Caco-2 (cell line): ENCODE data around the gene LUC7L. TPM values are rescaled to one million over a fixed set of nuclear protein-coding genes. Genes with fewer than 3 reads are reported as not detected.
"Not testable (repeated sequence)": the region's sequence is repeated elsewhere in the genome, so short reads cannot be mapped to it uniquely, and the experiment has no call there.

ENCODE experiments used
- BruUV-seq: library from RNA; stranded (reverse); fragments of 400-500 nt; replicated peaks from 2 replicates; lab custom pipeline; 2021; lab: Mats Ljungman, UMichigan
- CTCF ChIA-PET: fragments of 300-600 bp; sonication (Branson Sonifier 250); formaldehyde crosslinking; loops from one replicate; lab custom pipeline; 2022; ENCODE audit warnings: antibody characterized with exemption; lab: Charles Lee
- POLR2A ChIA-PET: fragments of 300-600 bp; sonication (Branson Sonifier 250); formaldehyde crosslinking; loops from one replicate; lab custom pipeline; 2022; ENCODE audit warnings: antibody characterized with exemption; lab: Charles Lee
- DNase-seq, 2 experiments: peaks; one replicate each; pipeline versions ENCODE4 v3.0.0 to v3.0.0-alpha.2; 2020 to 2022
- H3K27me3 ChIP-seq: replicated peaks from 2 replicates; pipeline ENCODE4 v1.6.0; 2011; ENCODE audit warnings: low read length; ENCODE audit not compliant: control insufficient read depth, insufficient read depth
- H3K36me3 ChIP-seq: 2 replicates; pipeline ENCODE4 v1.5.1; 2011; ENCODE audit warnings: low read length; ENCODE audit not compliant: control insufficient read depth, insufficient read depth
- H3K4me1 ChIP-seq: fragments of 250-450 bp; sonication (Bioruptor Pico); 2 replicates; pipeline ENCODE4 v1.5.1; 2020; ENCODE audit warnings: mild to moderate bottlenecking
- H3K4me3 ChIP-seq: 2 replicates; pipeline ENCODE4 v1.5.1; 2011; ENCODE audit warnings: low read depth, mild to moderate bottlenecking, control low read depth, low read length
- H3K9me3 ChIP-seq: fragments of 250-450 bp; sonication (Bioruptor Pico); 2 replicates; pipeline ENCODE4 v1.5.1; 2020; ENCODE audit warnings: mild to moderate bottlenecking, moderate library complexity
- H3K27ac Mint-ChIP-seq: one replicate; pipeline ENCODE4 v1.8.0; 2022; ENCODE audit warnings: mixed read lengths; ENCODE audit not compliant: unreplicated experiment
- H3K27me3 Mint-ChIP-seq: one replicate; pipeline ENCODE4 v1.8.0; 2022; ENCODE audit warnings: mixed read lengths; ENCODE audit not compliant: insufficient read depth, unreplicated experiment
- H3K36me3 Mint-ChIP-seq: one replicate; pipeline ENCODE4 v1.8.0; 2022; ENCODE audit warnings: mild to moderate bottlenecking, mixed read lengths; ENCODE audit not compliant: insufficient read depth, unreplicated experiment
- H3K4me1 Mint-ChIP-seq: one replicate; pipeline ENCODE4 v1.8.0; 2022; ENCODE audit warnings: low read depth, mixed read lengths; ENCODE audit not compliant: unreplicated experiment
- H3K4me3 Mint-ChIP-seq: one replicate; pipeline ENCODE4 v1.8.0; 2022; ENCODE audit warnings: mild to moderate bottlenecking, moderate library complexity, mixed read lengths; ENCODE audit not compliant: unreplicated experiment
- H3K9me3 Mint-ChIP-seq: one replicate; pipeline ENCODE4 v1.8.0; 2022; ENCODE audit warnings: mixed read lengths; ENCODE audit not compliant: unreplicated experiment
- CTCF ChIP-seq, 2 experiments: fragments of 200-600 bp in 1 of 2; IDR thresholded peaks; 1 replicate in 1 of 2; 2 replicates in 1 of 2; pipeline versions ENCODE4 v1.5.1 to v1.8.0; 2011 to 2022; ENCODE audit warnings: antibody characterized with exemption in 1 of 2, control low read depth in 1 of 2, inconsistent platforms in 1 of 2, low read depth in 1 of 2, low read length in 1 of 2, mild to moderate bottlenecking in 1 of 2, moderate library complexity in 1 of 2; ENCODE audit not compliant: insufficient read depth in 1 of 2, severe bottlenecking in 1 of 2, unreplicated experiment in 1 of 2
- intact Hi-C: fragments of 100-400 bp; cut with micrococcal nuclease; formaldehyde crosslinking; loops from one replicate; pipeline ENCODE4 v1.10.0; 2022; ENCODE audit not compliant: unreplicated experiment
- total RNA-seq: library from RNA; stranded (reverse); gene quantifications from 2 replicates; pipeline ENCODE4 v1.2.3, GENCODE V29; 2022

Gene LUC7L
- total RNA-seq, 1 experiment from 2014 or later, result 80.7 TPM

GRCh38 chr16:268141-269053 is 39.1 kb upstream of the LUC7L start:
- H3K36me3 Mint-ChIP-seq, result peaks cover 4% of the 10 kb centered on the region
- Histone ChIP-seq H3K36me3 (no peaks in the 10 kb centered on the region), H3K4me3 (no peak overlapping the region), H3K27me3 (no peaks in the 10 kb centered on the region), H3K4me1 (no peaks in the 10 kb centered on the region), H3K9me3 (no peaks in the 10 kb centered on the region)
- H3K4me3 Mint-ChIP-seq, result no peak overlapping the region
- no peaks in the 10 kb centered on the region for H3K9me3 Mint-ChIP-seq
- intact Hi-C loops, result no loop called here
- ChIA-PET CTCF (no interaction called here), POLR2A (no interaction called here)
- no peak for TF ChIP-seq CTCF (IDR thresholded peaks at IDR 0.05; ENCODE audit: insufficient read depth in 1 of 2, low read depth in 1 of 2, low read length in 1 of 2, severe bottlenecking in 1 of 2, unreplicated experiment in 1 of 2)
- peak in 1 of 2 experiments; percentile 28 for DNase-seq
- no peak overlapping the region for H3K27ac Mint-ChIP-seq
- BruUV-seq, result no TSS peak
- no peaks in the 10 kb centered on the region for H3K27me3 Mint-ChIP-seq
- no peaks in the 10 kb centered on the region for H3K4me1 Mint-ChIP-seq

- H3K4me1 ChIP-seq, H3K4me3 Mint-ChIP-seq, H3K27me3 Mint-ChIP-seq, H3K27ac Mint-ChIP-seq, BruUV-seq, CTCF ChIA-PET, POLR2A ChIA-PET, H3K27me3 ChIP-seq, intact Hi-C loops, H3K4me1 Mint-ChIP-seq, H3K9me3 Mint-ChIP-seq, H3K36me3 Mint-ChIP-seq, DNase-seq, H3K9me3 ChIP-seq, H3K4me3 ChIP-seq, H3K36me3 ChIP-seq: not testable (repeated sequence)
Observed at GRCh38 chr16:267562-267961, 38.3 kb upstream of the LUC7L start.

DNA sequence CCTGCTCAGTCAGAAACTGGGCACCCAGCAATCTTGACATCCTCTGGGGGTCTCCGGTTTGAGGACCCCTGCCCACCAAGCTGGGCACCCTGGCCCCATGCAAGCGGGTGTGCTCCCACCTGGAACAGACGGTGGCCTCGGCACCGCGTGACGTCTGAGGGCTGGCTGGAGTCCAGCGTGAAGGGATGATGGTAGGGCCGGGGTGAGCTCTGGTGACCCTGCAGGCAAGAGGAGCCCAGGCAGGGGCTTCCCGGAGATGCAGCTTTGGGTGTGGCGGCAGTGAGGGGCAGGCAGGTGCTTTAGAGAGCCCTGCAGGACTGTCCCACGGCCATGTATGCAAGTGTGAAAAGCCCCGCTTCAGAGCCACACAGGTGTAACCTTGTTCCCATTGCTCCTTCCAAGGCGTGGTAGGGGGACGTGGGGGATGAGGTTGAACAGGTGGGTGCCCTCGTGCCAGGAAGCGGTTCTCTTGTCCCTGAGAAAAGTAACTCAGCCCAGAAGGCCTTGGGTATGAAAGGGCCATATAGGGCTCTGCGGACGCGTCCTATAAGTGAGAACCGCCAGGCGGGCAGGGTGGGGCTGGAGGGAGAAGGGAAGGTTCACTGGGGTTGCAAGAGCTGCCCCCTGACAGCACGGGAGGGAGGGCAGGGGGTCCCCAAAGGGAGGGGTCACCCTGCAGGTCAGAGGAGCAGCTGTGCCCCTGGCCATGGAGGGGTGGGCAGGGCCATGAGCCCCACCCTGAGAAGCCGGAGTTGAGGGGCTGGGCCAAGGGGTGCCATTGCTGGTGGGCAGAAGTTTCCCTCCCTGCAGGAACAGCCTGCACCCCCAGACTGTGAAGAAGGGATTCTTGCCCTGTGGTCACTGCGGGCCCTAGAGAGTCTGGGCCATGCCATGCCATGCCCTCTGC is 37.3 kb upstream of the LUC7L start:
- Histone ChIP-seq H3K27me3 (no peaks in the 10 kb centered on the region), H3K36me3 (no peaks in the 10 kb centered on the region), H3K4me3 (no peak overlapping the region), H3K9me3 (no peaks in the 10 kb centered on the region), H3K4me1 (no peaks in the 10 kb centered on the region)
- Mint-ChIP-seq H3K27ac (no peak overlapping the region), H3K36me3 (peaks cover 8% of the 10 kb centered on the region), H3K4me3 (no peak overlapping the region), H3K9me3 (no peaks in the 10 kb centered on the region), H3K27me3 (no peaks in the 10 kb centered on the region), H3K4me1 (no peaks in the 10 kb centered on the region)
- intact Hi-C loops, result no loop called here
- no peak for DNase-seq
- POLR2A ChIA-PET, result no interaction called here
- CTCF ChIA-PET, result no interaction called here
- no peak for TF ChIP-seq CTCF (IDR thresholded peaks at IDR 0.05; ENCODE audit: insufficient read depth in 1 of 2, low read depth in 1 of 2, low read length in 1 of 2, severe bottlenecking in 1 of 2, unreplicated experiment in 1 of 2)
- BruUV-seq, result no TSS peak
